OCI-LY3 (cell line): ENCODE measurements around the gene SLIT1.

Source experiments
- CTCF ChIP-seq: fragments of 200-600, 300-600 bp; sonication (generic); IDR thresholded peaks from 2 replicates; pipeline ENCODE4 v1.5.1; 2014; ENCODE audit warnings: antibody characterized with exemption, low read length, low read depth
- EZH2phosphoT487 ChIP-seq: fragments of 200-600 bp; shearing (Covaris generic); IDR thresholded peaks from 2 replicates; pipeline ENCODE4 v1.6.1; 2018; ENCODE audit warnings: antibody characterized with exemption, mixed run types, low read depth

GRCh38 chr10:97179311-97179710, 6.4 kb downstream of the SLIT1 start:
- no peak for TF ChIP-seq CTCF
- TF ChIP-seq EZH2phosphoT487: no peak
